K562 (cell line): Measurements from ENCODE around the gene UTRN. TPM values are rescaled to one million over a fixed set of nuclear protein-coding genes. Genes with fewer than 3 reads are reported as not detected.

Experiments
- ATF3 ChIP-seq, 2 experiments: fragments of 450-650 bp in 1 of 2; sonication (generic) in 1 of 2; formaldehyde crosslinking in 1 of 2; IDR thresholded peaks in 1 of 2; conservative IDR thresholded peaks in 1 of 2; 2 replicates each; pipeline versions ENCODE4 v1.6.1 to v1.8.1; 2016 to 2023; ENCODE audit warnings: mild to moderate bottlenecking in 2 of 2, moderate library complexity in 2 of 2, inconsistent platforms in 1 of 2, missing genetic modification reagents in 1 of 2
- CEBPB ChIP-seq: fragments of 450-650 bp; IDR thresholded peaks from 2 replicates; pipeline ENCODE4 v1.6.1; 2016; ENCODE audit warnings: missing genetic modification characterization, missing compliant biosample characterization
- CEBPG ChIP-seq, 3 experiments: fragments of 200-800 bp in 1 of 3; sonication (Bioruptor generic) in 1 of 3; sonication (generic) in 1 of 3; formaldehyde crosslinking in 1 of 3; IDR thresholded peaks in 2 of 3; conservative IDR thresholded peaks in 1 of 3; 2 replicates each; pipeline versions ENCODE4 v1.6.1 to v1.8.0; 2016 to 2022; ENCODE audit warnings: missing compliant biosample characterization in 2 of 3, missing genetic modification characterization in 2 of 3, mild to moderate bottlenecking in 1 of 3, missing genetic modification reagents in 1 of 3
- ELF4 ChIP-seq: fragments of 450-650 bp; formaldehyde crosslinking; IDR thresholded peaks from 2 replicates; pipeline ENCODE4 v1.4.0; 2022; ENCODE audit warnings: missing genetic modification characterization
- JUND ChIP-seq, 2 experiments: IDR thresholded peaks; 2 replicates in 1 of 2; 3 replicates in 1 of 2; pipeline ENCODE4 v1.6.1; 2011; ENCODE audit warnings: borderline replicate concordance in 2 of 2, low read depth in 2 of 2, low read length in 2 of 2, improper control_type of control experiment in 1 of 2, missing biosample characterization in 1 of 2, missing genetic modification characterization in 1 of 2, missing genetic modification reagents in 1 of 2
- LCOR ChIP-seq: sonication (generic); formaldehyde crosslinking; IDR thresholded peaks from 2 replicates; pipeline ENCODE4 v1.8.0; 2022; ENCODE audit warnings: mild to moderate bottlenecking, missing genetic modification reagents
- MEIS2 ChIP-seq: fragments of 450-650 bp; IDR thresholded peaks from 2 replicates; pipeline ENCODE4 v1.6.1; 2014; ENCODE audit warnings: mild to moderate bottlenecking; ENCODE audit not compliant: partially characterized antibody
- RCOR1 ChIP-seq, 2 experiments: IDR thresholded peaks; 2 replicates each; pipeline ENCODE4 v1.6.1; 2012; ENCODE audit warnings: low read depth in 2 of 2, low read length in 2 of 2, borderline replicate concordance in 1 of 2, improper control_type of control experiment in 1 of 2
- SMAD4 ChIP-seq: fragments of 250-450 bp; sonication (Bioruptor Pico); conservative IDR thresholded peaks from 2 replicates; pipeline ENCODE4 v1.8.0; 2021; ENCODE audit warnings: inconsistent platforms, mild to moderate bottlenecking, moderate library complexity
- VEZF1 ChIP-seq: fragments of 200-800 bp; sonication (Bioruptor generic); IDR thresholded peaks from 2 replicates; pipeline ENCODE4 v1.6.1; 2017; ENCODE audit warnings: missing genetic modification characterization, missing compliant biosample characterization
- ZNF239 ChIP-seq: fragments of 250-450 bp; sonication (Bioruptor Pico); IDR thresholded peaks from 2 replicates; pipeline ENCODE4 v1.4.0; 2020; ENCODE audit warnings: mild to moderate bottlenecking
- polyA plus RNA-seq, 8 experiments: library from polyadenylated mRNA; depleted of rRNA in 4 of 8; stranded (reverse) in 5 of 8; unstranded in 3 of 8; fragments of >200 nt; fragmentation: Nextera tagmentation in 2 of 8; fragmentation: Illumina TruSeq in 1 of 8; extraction: Ambion mirVana in 2 of 8; extraction: Trizol in 1 of 8; gene quantifications; 2 replicates each; pipeline versions ENCODE4 v1.2.1 to v1.2.3, GENCODE V29; 2011 to 2014; ENCODE audit warnings: inconsistent platforms in 1 of 8, missing spikeins in 1 of 8
- total RNA-seq, 7 experiments: library from RNA; depleted of rRNA in 6 of 7; stranded (reverse); fragments of >200 nt in 6 of 7; fragmentation: Illumina TruSeq in 2 of 7; extraction: Trizol in 2 of 7; gene quantifications; 2 replicates each; pipeline versions ENCODE4 v1.2.1 to v1.2.3, GENCODE V29; 2011 to 2021; ENCODE audit warnings: low replicate concordance in 1 of 7
- TF ChIP-seq, protein P1 (sequence below): fragments of 450-650 bp; IDR thresholded peaks from 2 replicates; pipeline ENCODE4 v1.6.1; 2016; ENCODE audit warnings: missing biosample characterization, missing genetic modification characterization
- TF ChIP-seq, protein P2 (sequence below): fragments of 450-650 bp; IDR thresholded peaks from 2 replicates; pipeline ENCODE4 v1.6.1; 2016

Gene UTRN
- total and polyA plus RNA-seq, 9 of the 15 experiments (the other 6 are each of a cell fraction or from before 2014, with no cell fraction given) = 0.94 to 22.4 (median 10.0) TPM

GRCh38 chr6:144307880-144308279 is 22.7 kb downstream of the UTRN start (continued):
- peak; percentile 92 for TF ChIP-seq ATF3 (IDR thresholded peaks at IDR 0.05)
- TF ChIP-seq ATF3 (CRISPR knock-in tag; conservative IDR thresholded peaks at IDR 0.05) = no peak
- no peak for TF ChIP-seq LCOR
- no peak for TF ChIP-seq ELF4 (CRISPR knock-in tag)
- peak; percentile 35 for TF ChIP-seq VEZF1 (CRISPR knock-in tag)
- no peak for TF ChIP-seq ZNF239 (CRISPR knock-in tag)
- TF ChIP-seq RCOR1 (IDR thresholded peaks at IDR 0.05; ENCODE audit: borderline replicate concordance in 1 of 2, low read depth in 2 of 2, low read length in 2 of 2) = 0 out of 4 replicates have a peak, but pooled peaks of 1 of the 2 experiments have one; percentile 15
- peak; percentile 57; the same call in 1 of the 2 replicates for TF ChIP-seq CEBPG (CRISPR knock-in tag; IDR thresholded peaks at IDR 0.05)
- peak; percentile 95 to 98 for TF ChIP-seq CEBPG (tag; conservative IDR thresholded peaks at IDR 0.05 in 1 of 2, IDR thresholded peaks at IDR 0.05 in 1 of 2)
- peak; percentile 12 for TF ChIP-seq MEIS2
- TF ChIP-seq, protein P1, sequence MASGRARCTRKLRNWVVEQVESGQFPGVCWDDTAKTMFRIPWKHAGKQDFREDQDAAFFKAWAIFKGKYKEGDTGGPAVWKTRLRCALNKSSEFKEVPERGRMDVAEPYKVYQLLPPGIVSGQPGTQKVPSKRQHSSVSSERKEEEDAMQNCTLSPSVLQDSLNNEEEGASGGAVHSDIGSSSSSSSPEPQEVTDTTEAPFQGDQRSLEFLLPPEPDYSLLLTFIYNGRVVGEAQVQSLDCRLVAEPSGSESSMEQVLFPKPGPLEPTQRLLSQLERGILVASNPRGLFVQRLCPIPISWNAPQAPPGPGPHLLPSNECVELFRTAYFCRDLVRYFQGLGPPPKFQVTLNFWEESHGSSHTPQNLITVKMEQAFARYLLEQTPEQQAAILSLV (tag) = peak; percentile 72
- TF ChIP-seq, protein P2, sequence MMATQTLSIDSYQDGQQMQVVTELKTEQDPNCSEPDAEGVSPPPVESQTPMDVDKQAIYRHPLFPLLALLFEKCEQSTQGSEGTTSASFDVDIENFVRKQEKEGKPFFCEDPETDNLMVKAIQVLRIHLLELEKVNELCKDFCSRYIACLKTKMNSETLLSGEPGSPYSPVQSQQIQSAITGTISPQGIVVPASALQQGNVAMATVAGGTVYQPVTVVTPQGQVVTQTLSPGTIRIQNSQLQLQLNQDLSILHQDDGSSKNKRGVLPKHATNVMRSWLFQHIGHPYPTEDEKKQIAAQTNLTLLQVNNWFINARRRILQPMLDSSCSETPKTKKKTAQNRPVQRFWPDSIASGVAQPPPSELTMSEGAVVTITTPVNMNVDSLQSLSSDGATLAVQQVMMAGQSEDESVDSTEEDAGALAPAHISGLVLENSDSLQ = peak; percentile 33; the same call in 1 of the 2 replicates
- TF ChIP-seq SMAD4 (CRISPR knock-in tag) = peak; percentile 41
- TF ChIP-seq CEBPB (tag) = peak; percentile 82
- TF ChIP-seq JUND (IDR thresholded peaks at IDR 0.05; ENCODE audit: borderline replicate concordance, low read depth, low read length) = peak; percentile 53; the same call in 1 of the 2 replicates
- TF ChIP-seq JUND (tag; IDR thresholded peaks at IDR 0.05; ENCODE audit: borderline replicate concordance, low read depth, low read length) = no peak
- TF ChIP-seq, all 486 proteins: peak for 13
